ENCODE measurements around the gene SALL3. TPM values are rescaled to one million over a fixed set of nuclear protein-coding genes. Genes with fewer than 3 reads are reported as not detected.

Gene SALL3
- total RNA-seq, 1 donor from 2014 or later: 0.36 TPM

GRCh38 chr18:78975292-78975691 lies 4.3 kb upstream of the SALL3 start:
- TF ChIP-seq CTCF (IDR thresholded peaks at IDR 0.05; ENCODE audit: borderline replicate concordance): no peak
- H3K9me3 ChIP-seq (replicated peaks): no peaks in the 10 kb centered on the region
- peaks cover 96% of the 10 kb centered on the region for H3K27me3 ChIP-seq (ENCODE audit: low read depth)
- intact Hi-C loops (cut with micrococcal nuclease): no loop called here
- peaks cover 32% of the 10 kb centered on the region for H3K4me1 ChIP-seq
- no peak for DNase-seq
- no peak overlapping the region for H3K4me3 ChIP-seq
- H3K27ac ChIP-seq (replicated peaks): no peak overlapping the region
- no peaks in the 10 kb centered on the region for H3K36me3 ChIP-seq

GRCh38 chr18:78975699-78976335 lies 3.8 kb upstream of the SALL3 start:
- Histone ChIP-seq H3K36me3 (no peaks in the 10 kb centered on the region), H3K9me3 (replicated peaks) (no peaks in the 10 kb centered on the region), H3K27me3 (ENCODE audit: low read depth) (peaks cover 96% of the 10 kb centered on the region), H3K4me3 (no peak overlapping the region), H3K4me1 (peaks cover 37% of the 10 kb centered on the region), H3K27ac (replicated peaks) (no peak overlapping the region)
- TF ChIP-seq CTCF (IDR thresholded peaks at IDR 0.05; ENCODE audit: borderline replicate concordance): no peak
- intact Hi-C loops (cut with micrococcal nuclease): no loop called here
- no peak for DNase-seq

- no peak for DNase-seq
- intact Hi-C loops (cut with micrococcal nuclease): no loop called here
- Histone ChIP-seq H3K4me1 (peaks cover 42% of the 10 kb centered on the region), H3K36me3 (no peaks in the 10 kb centered on the region), H3K4me3 (no peak overlapping the region), H3K9me3 (replicated peaks) (no peaks in the 10 kb centered on the region), H3K27me3 (ENCODE audit: low read depth) (peaks cover 96% of the 10 kb centered on the region), H3K27ac (replicated peaks) (no peak overlapping the region)
- TF ChIP-seq CTCF (IDR thresholded peaks at IDR 0.05; ENCODE audit: borderline replicate concordance): no peak
Measured at GRCh38 chr18:78976765-78977636, 2.6 kb upstream of the SALL3 start.

GRCh38 chr18:78977637-78978348 lies 1.8 kb upstream of the SALL3 start:
- no peaks in the 10 kb centered on the region for H3K36me3 ChIP-seq
- TF ChIP-seq CTCF (IDR thresholded peaks at IDR 0.05; ENCODE audit: borderline replicate concordance): no peak
- peaks cover 96% of the 10 kb centered on the region for H3K27me3 ChIP-seq (ENCODE audit: low read depth)
- H3K9me3 ChIP-seq (replicated peaks): no peaks in the 10 kb centered on the region
- no peak overlapping the region for H3K27ac ChIP-seq (replicated peaks)
- intact Hi-C loops (cut with micrococcal nuclease): no loop called here
- no peak for DNase-seq
- H3K4me3 ChIP-seq: no peak overlapping the region
- peaks cover 39% of the 10 kb centered on the region for H3K4me1 ChIP-seq

GRCh38 chr18:78978349-78979055 lies 1.1 kb upstream of the SALL3 start:
- no peaks in the 10 kb centered on the region for H3K9me3 ChIP-seq (replicated peaks)
- no peaks in the 10 kb centered on the region for H3K36me3 ChIP-seq
- no peak overlapping the region for H3K27ac ChIP-seq (replicated peaks)
- intact Hi-C loops (cut with micrococcal nuclease): no loop called here
- peaks cover 96% of the 10 kb centered on the region for H3K27me3 ChIP-seq (ENCODE audit: low read depth)
- peaks cover 32% of the 10 kb centered on the region for H3K4me1 ChIP-seq
- DNase-seq: no peak
- no peak for TF ChIP-seq CTCF (IDR thresholded peaks at IDR 0.05; ENCODE audit: borderline replicate concordance)
- H3K4me3 ChIP-seq: peak overlapping the region; percentile 45

Measured in left ventricle myocardium inferior (tissue), 1 donor.